Caco-2 (cell line): ENCODE results near the gene RCSD1. TPM values are rescaled to one million over a fixed set of nuclear protein-coding genes. Genes with fewer than 3 reads are reported as not detected.

ENCODE experiments used
- BruUV-seq: library from RNA; stranded (reverse); fragments of 400-500 nt; replicated peaks from 2 replicates; lab custom pipeline; 2021; lab: Mats Ljungman, UMichigan
- CTCF ChIA-PET: fragments of 300-600 bp; sonication (Branson Sonifier 250); formaldehyde crosslinking; loops from one replicate; lab custom pipeline; 2022; ENCODE audit warnings: antibody characterized with exemption; lab: Charles Lee
- POLR2A ChIA-PET: fragments of 300-600 bp; sonication (Branson Sonifier 250); formaldehyde crosslinking; loops from one replicate; lab custom pipeline; 2022; ENCODE audit warnings: antibody characterized with exemption; lab: Charles Lee
- DNase-seq, 2 experiments: peaks; one replicate each; pipeline versions ENCODE4 v3.0.0 to v3.0.0-alpha.2; 2020 to 2022
- H3K27me3 ChIP-seq: replicated peaks from 2 replicates; pipeline ENCODE4 v1.6.0; 2011; ENCODE audit warnings: low read length; ENCODE audit not compliant: control insufficient read depth, insufficient read depth
- H3K36me3 ChIP-seq: 2 replicates; pipeline ENCODE4 v1.5.1; 2011; ENCODE audit warnings: low read length; ENCODE audit not compliant: control insufficient read depth, insufficient read depth
- H3K4me1 ChIP-seq: fragments of 250-450 bp; sonication (Bioruptor Pico); 2 replicates; pipeline ENCODE4 v1.5.1; 2020; ENCODE audit warnings: mild to moderate bottlenecking
- H3K4me3 ChIP-seq: 2 replicates; pipeline ENCODE4 v1.5.1; 2011; ENCODE audit warnings: low read depth, mild to moderate bottlenecking, control low read depth, low read length
- H3K9me3 ChIP-seq: fragments of 250-450 bp; sonication (Bioruptor Pico); 2 replicates; pipeline ENCODE4 v1.5.1; 2020; ENCODE audit warnings: mild to moderate bottlenecking, moderate library complexity
- H3K27ac Mint-ChIP-seq: one replicate; pipeline ENCODE4 v1.8.0; 2022; ENCODE audit warnings: mixed read lengths; ENCODE audit not compliant: unreplicated experiment
- H3K27me3 Mint-ChIP-seq: one replicate; pipeline ENCODE4 v1.8.0; 2022; ENCODE audit warnings: mixed read lengths; ENCODE audit not compliant: insufficient read depth, unreplicated experiment
- H3K36me3 Mint-ChIP-seq: one replicate; pipeline ENCODE4 v1.8.0; 2022; ENCODE audit warnings: mild to moderate bottlenecking, mixed read lengths; ENCODE audit not compliant: insufficient read depth, unreplicated experiment
- H3K4me1 Mint-ChIP-seq: one replicate; pipeline ENCODE4 v1.8.0; 2022; ENCODE audit warnings: low read depth, mixed read lengths; ENCODE audit not compliant: unreplicated experiment
- H3K4me3 Mint-ChIP-seq: one replicate; pipeline ENCODE4 v1.8.0; 2022; ENCODE audit warnings: mild to moderate bottlenecking, moderate library complexity, mixed read lengths; ENCODE audit not compliant: unreplicated experiment
- H3K9me3 Mint-ChIP-seq: one replicate; pipeline ENCODE4 v1.8.0; 2022; ENCODE audit warnings: mixed read lengths; ENCODE audit not compliant: unreplicated experiment
- intact Hi-C: fragments of 100-400 bp; cut with micrococcal nuclease; formaldehyde crosslinking; loops from one replicate; pipeline ENCODE4 v1.10.0; 2022; ENCODE audit not compliant: unreplicated experiment
- total RNA-seq: library from RNA; stranded (reverse); gene quantifications from 2 replicates; pipeline ENCODE4 v1.2.3, GENCODE V29; 2022
- TF ChIP-seq, protein P1 (sequence below), 2 experiments: fragments of 200-600 bp in 1 of 2; IDR thresholded peaks; 1 replicate in 1 of 2; 2 replicates in 1 of 2; pipeline versions ENCODE4 v1.5.1 to v1.8.0; 2011 to 2022; ENCODE audit warnings: antibody characterized with exemption in 1 of 2, control low read depth in 1 of 2, inconsistent platforms in 1 of 2, low read depth in 1 of 2, low read length in 1 of 2, mild to moderate bottlenecking in 1 of 2, moderate library complexity in 1 of 2; ENCODE audit not compliant: insufficient read depth in 1 of 2, severe bottlenecking in 1 of 2, unreplicated experiment in 1 of 2

Gene RCSD1
- total RNA-seq, 1 experiment from 2014 or later: not detected

DNA sequence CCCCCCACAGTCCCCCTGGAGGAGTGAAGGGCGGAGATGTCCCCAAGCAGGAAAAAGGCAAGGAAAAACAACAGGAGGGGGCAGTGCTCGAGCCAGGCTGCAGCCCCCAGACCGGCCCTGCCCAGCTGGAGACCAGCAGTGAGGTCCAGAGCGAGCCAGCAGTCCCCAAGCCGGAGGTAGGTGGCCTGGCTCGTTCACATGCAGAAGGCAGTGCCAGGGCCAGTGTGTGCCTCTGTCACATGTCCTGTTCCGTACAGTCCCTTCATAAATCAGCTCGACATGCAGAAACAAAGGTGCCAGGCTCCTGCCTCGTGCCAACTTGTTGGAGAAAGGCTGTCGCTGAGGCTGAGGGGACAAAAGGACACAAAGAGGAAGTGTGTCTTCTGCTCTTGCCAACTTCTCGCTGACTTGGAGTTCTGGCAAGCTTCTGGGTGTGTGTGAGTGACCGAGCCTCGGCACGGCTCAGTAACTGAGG, 67.7 kb downstream of the RCSD1 start:
- TF ChIP-seq, protein P1, sequence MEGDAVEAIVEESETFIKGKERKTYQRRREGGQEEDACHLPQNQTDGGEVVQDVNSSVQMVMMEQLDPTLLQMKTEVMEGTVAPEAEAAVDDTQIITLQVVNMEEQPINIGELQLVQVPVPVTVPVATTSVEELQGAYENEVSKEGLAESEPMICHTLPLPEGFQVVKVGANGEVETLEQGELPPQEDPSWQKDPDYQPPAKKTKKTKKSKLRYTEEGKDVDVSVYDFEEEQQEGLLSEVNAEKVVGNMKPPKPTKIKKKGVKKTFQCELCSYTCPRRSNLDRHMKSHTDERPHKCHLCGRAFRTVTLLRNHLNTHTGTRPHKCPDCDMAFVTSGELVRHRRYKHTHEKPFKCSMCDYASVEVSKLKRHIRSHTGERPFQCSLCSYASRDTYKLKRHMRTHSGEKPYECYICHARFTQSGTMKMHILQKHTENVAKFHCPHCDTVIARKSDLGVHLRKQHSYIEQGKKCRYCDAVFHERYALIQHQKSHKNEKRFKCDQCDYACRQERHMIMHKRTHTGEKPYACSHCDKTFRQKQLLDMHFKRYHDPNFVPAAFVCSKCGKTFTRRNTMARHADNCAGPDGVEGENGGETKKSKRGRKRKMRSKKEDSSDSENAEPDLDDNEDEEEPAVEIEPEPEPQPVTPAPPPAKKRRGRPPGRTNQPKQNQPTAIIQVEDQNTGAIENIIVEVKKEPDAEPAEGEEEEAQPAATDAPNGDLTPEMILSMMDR (IDR thresholded peaks at IDR 0.05; ENCODE audit: insufficient read depth in 1 of 2, low read depth in 1 of 2, low read length in 1 of 2, severe bottlenecking in 1 of 2, unreplicated experiment in 1 of 2): no peak
- H3K27me3 ChIP-seq: no peaks in the 10 kb centered on the region
- DNase-seq: no peak
- Mint-ChIP-seq H3K9me3 (no peaks in the 10 kb centered on the region), H3K4me1 (no peaks in the 10 kb centered on the region), H3K27me3 (no peaks in the 10 kb centered on the region), H3K36me3 (peaks cover 7% of the 10 kb centered on the region), H3K4me3 (no peak overlapping the region), H3K27ac (no peak overlapping the region)
- no TSS peak for BruUV-seq
- no peaks in the 10 kb centered on the region for H3K36me3 ChIP-seq
- no peak overlapping the region for H3K4me3 ChIP-seq
- H3K4me1 ChIP-seq: no peaks in the 10 kb centered on the region
- H3K9me3 ChIP-seq: no peaks in the 10 kb centered on the region
- intact Hi-C loops: no loop called here
- POLR2A ChIA-PET: no interaction called here
- CTCF ChIA-PET: no interaction called here

DNA sequence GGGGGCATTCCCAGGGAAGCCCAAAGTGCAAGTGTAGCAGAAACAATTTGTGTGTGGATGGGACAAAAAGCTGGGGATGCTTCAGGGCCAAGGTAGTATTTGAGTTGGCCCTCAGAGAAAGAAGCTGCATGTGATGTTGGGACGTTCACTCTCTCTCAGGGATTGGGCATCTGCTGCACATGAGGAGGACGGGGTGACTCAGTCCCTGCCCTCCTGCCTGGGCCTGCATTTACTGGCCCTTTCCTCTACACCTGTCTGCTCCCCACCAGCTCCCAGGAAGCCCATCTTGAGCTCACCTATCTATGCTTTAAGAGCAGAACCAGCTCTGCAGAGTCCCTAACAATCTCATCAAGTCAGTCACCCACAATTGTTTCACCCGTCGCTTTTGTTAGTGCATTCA, 68.3 kb downstream of the RCSD1 start:
- H3K4me1 Mint-ChIP-seq: no peaks in the 10 kb centered on the region
- no peaks in the 10 kb centered on the region for H3K9me3 ChIP-seq
- no peaks in the 10 kb centered on the region for H3K36me3 ChIP-seq
- DNase-seq: no peak
- POLR2A ChIA-PET: no interaction called here
- TF ChIP-seq, protein P1 (IDR thresholded peaks at IDR 0.05; ENCODE audit: insufficient read depth in 1 of 2, low read depth in 1 of 2, low read length in 1 of 2, severe bottlenecking in 1 of 2, unreplicated experiment in 1 of 2): no peak
- no peak overlapping the region for H3K27ac Mint-ChIP-seq
- H3K4me3 ChIP-seq: no peak overlapping the region
- peaks cover 2% of the 10 kb centered on the region for H3K27me3 Mint-ChIP-seq
- CTCF ChIA-PET: no interaction called here
- H3K27me3 ChIP-seq: no peaks in the 10 kb centered on the region
- no peaks in the 10 kb centered on the region for H3K4me1 ChIP-seq
- no peaks in the 10 kb centered on the region for H3K9me3 Mint-ChIP-seq
- intact Hi-C loops: no loop called here
- H3K36me3 Mint-ChIP-seq: peaks cover 7% of the 10 kb centered on the region
- no TSS peak for BruUV-seq
- no peak overlapping the region for H3K4me3 Mint-ChIP-seq

DNA sequence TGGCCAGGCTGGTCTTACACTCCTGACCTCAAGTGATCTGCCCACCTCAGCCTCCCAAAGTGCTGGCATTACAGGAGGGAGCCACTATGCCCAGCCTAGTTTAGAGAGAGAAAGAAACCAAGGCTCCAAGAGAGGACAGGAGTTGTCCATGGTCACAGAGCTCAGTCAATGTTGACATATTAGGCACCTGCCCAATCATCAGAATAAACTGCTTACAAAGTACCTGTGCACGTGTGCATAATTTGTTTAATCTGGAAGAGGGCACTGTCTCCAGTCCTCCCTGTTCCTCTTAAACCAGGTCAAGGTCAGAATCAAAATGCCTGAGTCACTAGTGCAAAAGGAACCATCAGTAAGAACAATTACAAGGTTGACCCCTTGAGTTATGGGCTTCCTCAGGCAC, 71.5 kb downstream of the RCSD1 start:
- H3K36me3 Mint-ChIP-seq: peaks cover 7% of the 10 kb centered on the region
- ChIA-PET POLR2A (no interaction called here), CTCF (no interaction called here)
- no peak overlapping the region for H3K4me3 ChIP-seq
- H3K27me3 Mint-ChIP-seq: peaks cover 10% of the 10 kb centered on the region
- no peak overlapping the region for H3K27ac Mint-ChIP-seq
- no peak overlapping the region for H3K4me3 Mint-ChIP-seq
- H3K4me1 Mint-ChIP-seq: no peaks in the 10 kb centered on the region
- H3K9me3 Mint-ChIP-seq: no peaks in the 10 kb centered on the region
- H3K36me3 ChIP-seq: no peaks in the 10 kb centered on the region
- BruUV-seq: no TSS peak
- no peak for DNase-seq
- no peaks in the 10 kb centered on the region for H3K27me3 ChIP-seq
- no peaks in the 10 kb centered on the region for H3K4me1 ChIP-seq
- no peaks in the 10 kb centered on the region for H3K9me3 ChIP-seq
- intact Hi-C loops: no loop called here
- TF ChIP-seq, protein P1 (IDR thresholded peaks at IDR 0.05; ENCODE audit: insufficient read depth in 1 of 2, low read depth in 1 of 2, low read length in 1 of 2, severe bottlenecking in 1 of 2, unreplicated experiment in 1 of 2): no peak
